GM12801 (cell line): Measurements from ENCODE around the gene UBN1.

Source experiments
- CTCF ChIP-seq: IDR thresholded peaks from one replicate; pipeline ENCODE4 v1.5.1; 2011; ENCODE audit warnings: control low read depth; ENCODE audit not compliant: insufficient read length; ENCODE audit errors: extremely low read depth

The UBN1 gene

GRCh38 chr16:4825196-4825595, 22.1 kb upstream of the UBN1 start:
- no peak for TF ChIP-seq CTCF

- no peak for TF ChIP-seq CTCF
Observed at GRCh38 chr16:4826526-4826925, 20.8 kb upstream of the UBN1 start.

GRCh38 chr16:4826980-4827379, 20.3 kb upstream of the UBN1 start:
- no peak for TF ChIP-seq CTCF

GRCh38 chr16:4828567-4829321, 18.5 kb upstream of the UBN1 start:
- no peak for TF ChIP-seq CTCF

- no peak for TF ChIP-seq CTCF
Observed at GRCh38 chr16:4830408-4830807, 16.9 kb upstream of the UBN1 start.

GRCh38 chr16:4831616-4832015, 15.7 kb upstream of the UBN1 start:
- no peak for TF ChIP-seq CTCF

- TF ChIP-seq CTCF, result no peak
Observed at GRCh38 chr16:4832698-4833343, 14.5 kb upstream of the UBN1 start.
